Loucy (cell line): ENCODE results near the gene WSCD1.

ENCODE experiments used
- H2AFZ ChIP-seq: fragments of 200-600 bp; sonication (generic); 2 replicates; pipeline ENCODE4 v1.6.0; 2016; ENCODE audit warnings: antibody characterized with exemption, mild to moderate bottlenecking, low read length, moderate library complexity
- H3F3A ChIP-seq: fragments of 200-600 bp; 2 replicates; pipeline ENCODE4 v1.6.0; 2016; ENCODE audit warnings: antibody characterized with exemption, low read depth, mild to moderate bottlenecking
- H3K27me3 ChIP-seq: fragments of 200-600 bp; sonication (generic); 2 replicates; pipeline ENCODE4 v1.6.1; 2014; ENCODE audit warnings: low read length, mild to moderate bottlenecking; ENCODE audit not compliant: insufficient read depth, poor library complexity, severe bottlenecking
- H3K36me3 ChIP-seq: fragments of 200-600 bp; sonication (generic); 2 replicates; pipeline ENCODE4 v1.6.1; 2016; ENCODE audit warnings: low read length; ENCODE audit not compliant: insufficient read depth
- H3K4me1 ChIP-seq: fragments of 200-600 bp; sonication (generic); 2 replicates; pipeline ENCODE4 v1.5.1; 2014; ENCODE audit warnings: low read length, mild to moderate bottlenecking; ENCODE audit not compliant: insufficient read depth, poor library complexity, severe bottlenecking
- H3K4me2 ChIP-seq: fragments of 200-600 bp; sonication (generic); 2 replicates; pipeline ENCODE4 v1.6.0; 2014; ENCODE audit warnings: antibody characterized with exemption, low read length, low read depth, mild to moderate bottlenecking; ENCODE audit not compliant: poor library complexity, severe bottlenecking
- H3K4me3 ChIP-seq: fragments of 200-600 bp; sonication (generic); 2 replicates; pipeline ENCODE4 v1.5.1; 2014; ENCODE audit warnings: low read length, mild to moderate bottlenecking, mixed read lengths; ENCODE audit not compliant: poor library complexity, severe bottlenecking
- H3K79me2 ChIP-seq: fragments of 200-600 bp; sonication (generic); 2 replicates; pipeline ENCODE4 v1.6.1; 2014; ENCODE audit warnings: low read length; ENCODE audit not compliant: insufficient read depth
- H3K9ac ChIP-seq: fragments of 200-600 bp; sonication (generic); 2 replicates; pipeline ENCODE4 v1.6.0; 2014; ENCODE audit warnings: mild to moderate bottlenecking, low read depth, low read length, moderate library complexity; ENCODE audit not compliant: poor library complexity, severe bottlenecking
- H3K9me2 ChIP-seq: fragments of 200-600 bp; sonication (generic); replicated peaks from 2 replicates; pipeline ENCODE4 v1.6.1; 2016; ENCODE audit warnings: low read depth, low read length, mixed read lengths
- H3K9me3 ChIP-seq: fragments of 200-600 bp; sonication (generic); 2 replicates; pipeline ENCODE4 v1.6.1; 2014; ENCODE audit warnings: mild to moderate bottlenecking, antibody characterized with exemption, low read length, low read depth; ENCODE audit not compliant: insufficient read depth
- H4K20me1 ChIP-seq: fragments of 200-600 bp; sonication (generic); 2 replicates; pipeline ENCODE4 v1.6.0; 2014; ENCODE audit warnings: antibody characterized with exemption, low read length, mild to moderate bottlenecking; ENCODE audit not compliant: insufficient read depth, poor library complexity, severe bottlenecking
- EZH2phosphoT487 ChIP-seq: fragments of 200-600 bp; IDR thresholded peaks from 2 replicates; pipeline ENCODE4 v1.6.1; 2018; ENCODE audit warnings: antibody characterized with exemption, mild to moderate bottlenecking, moderate library complexity, borderline replicate concordance
- TF ChIP-seq, protein P1 (sequence below): fragments of 200-600 bp; sonication (generic); conservative IDR thresholded peaks from 2 replicates; pipeline ENCODE4 v1.5.1; 2014; ENCODE audit warnings: mild to moderate bottlenecking, antibody characterized with exemption, low read length

WSCD1 gene

DNA sequence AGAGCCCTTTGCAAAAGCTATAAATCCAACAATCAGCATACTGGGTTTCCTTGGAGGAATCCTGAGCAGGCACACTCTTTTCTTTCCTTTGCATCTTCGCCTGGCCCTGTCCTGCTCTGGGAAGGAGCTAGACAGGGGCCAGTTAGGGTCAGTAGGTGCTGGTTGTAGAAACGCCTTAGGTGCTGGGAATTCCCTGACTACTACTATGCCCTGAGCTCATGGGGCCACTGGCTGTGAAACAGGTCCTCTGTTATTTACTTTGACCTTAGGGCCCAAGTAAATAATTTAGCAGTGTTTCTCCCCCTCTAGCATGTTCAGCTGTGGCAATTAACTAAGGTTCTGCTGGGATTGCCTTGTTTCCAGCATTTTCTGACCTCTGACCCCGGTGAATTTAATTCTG is 15.8 kb upstream of the WSCD1 start:
- H3K4me1 ChIP-seq: no peaks in the 10 kb centered on the region
- no peaks in the 10 kb centered on the region for H3K9me2 ChIP-seq
- no peaks in the 10 kb centered on the region for H3F3A ChIP-seq
- no peak overlapping the region for H3K9ac ChIP-seq
- no peak overlapping the region for H3K4me3 ChIP-seq
- H3K36me3 ChIP-seq: no peaks in the 10 kb centered on the region
- H3K4me2 ChIP-seq: no peak overlapping the region
- no peaks in the 10 kb centered on the region; the same call in 1 of the 2 replicates for H3K9me3 ChIP-seq
- H2AFZ ChIP-seq: no peak overlapping the region
- no peaks in the 10 kb centered on the region for H3K27me3 ChIP-seq
- no peaks in the 10 kb centered on the region for H3K79me2 ChIP-seq
- H4K20me1 ChIP-seq: no peaks in the 10 kb centered on the region
- no peak for TF ChIP-seq EZH2phosphoT487
- TF ChIP-seq, protein P1, sequence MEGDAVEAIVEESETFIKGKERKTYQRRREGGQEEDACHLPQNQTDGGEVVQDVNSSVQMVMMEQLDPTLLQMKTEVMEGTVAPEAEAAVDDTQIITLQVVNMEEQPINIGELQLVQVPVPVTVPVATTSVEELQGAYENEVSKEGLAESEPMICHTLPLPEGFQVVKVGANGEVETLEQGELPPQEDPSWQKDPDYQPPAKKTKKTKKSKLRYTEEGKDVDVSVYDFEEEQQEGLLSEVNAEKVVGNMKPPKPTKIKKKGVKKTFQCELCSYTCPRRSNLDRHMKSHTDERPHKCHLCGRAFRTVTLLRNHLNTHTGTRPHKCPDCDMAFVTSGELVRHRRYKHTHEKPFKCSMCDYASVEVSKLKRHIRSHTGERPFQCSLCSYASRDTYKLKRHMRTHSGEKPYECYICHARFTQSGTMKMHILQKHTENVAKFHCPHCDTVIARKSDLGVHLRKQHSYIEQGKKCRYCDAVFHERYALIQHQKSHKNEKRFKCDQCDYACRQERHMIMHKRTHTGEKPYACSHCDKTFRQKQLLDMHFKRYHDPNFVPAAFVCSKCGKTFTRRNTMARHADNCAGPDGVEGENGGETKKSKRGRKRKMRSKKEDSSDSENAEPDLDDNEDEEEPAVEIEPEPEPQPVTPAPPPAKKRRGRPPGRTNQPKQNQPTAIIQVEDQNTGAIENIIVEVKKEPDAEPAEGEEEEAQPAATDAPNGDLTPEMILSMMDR: no peak

- TF ChIP-seq, protein P1: no peak
- TF ChIP-seq EZH2phosphoT487: no peak
- H3K9ac ChIP-seq: no peak overlapping the region
- H3K36me3 ChIP-seq: no peaks in the 10 kb centered on the region
- no peaks in the 10 kb centered on the region for H3K9me2 ChIP-seq
- H3K4me1 ChIP-seq: no peaks in the 10 kb centered on the region
- H3K4me2 ChIP-seq: no peak overlapping the region
- no peaks in the 10 kb centered on the region for H3F3A ChIP-seq
- H2AFZ ChIP-seq: no peak overlapping the region
- H3K27me3 ChIP-seq: no peaks in the 10 kb centered on the region
- H3K79me2 ChIP-seq: no peaks in the 10 kb centered on the region
- peaks cover 2% of the 10 kb centered on the region; the same call in 1 of the 2 replicates for H3K9me3 ChIP-seq
- H3K4me3 ChIP-seq: no peak overlapping the region
- H4K20me1 ChIP-seq: no peaks in the 10 kb centered on the region
Observed at GRCh38 chr17:6056104-6056503, 14.1 kb upstream of the WSCD1 start.

DNA sequence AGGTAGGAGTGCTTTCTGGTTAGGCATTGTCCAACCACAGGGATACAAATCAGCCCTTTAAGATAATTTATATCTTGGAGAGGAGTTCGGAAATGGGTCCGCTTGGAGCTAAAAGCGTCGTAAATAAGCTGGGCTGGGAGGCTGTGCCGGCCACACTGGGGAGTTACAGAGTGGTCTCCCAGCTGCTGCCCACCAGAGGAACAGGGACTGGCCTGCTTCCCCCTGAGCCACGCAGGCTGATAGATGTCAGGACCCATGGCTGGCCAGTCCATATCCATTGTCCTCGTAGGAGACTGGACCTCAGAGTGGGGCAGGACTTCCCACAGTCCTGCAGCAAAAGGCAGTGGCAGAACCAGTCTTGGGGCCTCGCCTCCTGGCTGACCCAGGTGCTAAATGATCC is 12.6 kb upstream of the WSCD1 start:
- Histone ChIP-seq H4K20me1 (no peaks in the 10 kb centered on the region), H3K79me2 (no peaks in the 10 kb centered on the region), H3K36me3 (no peaks in the 10 kb centered on the region), H3K9ac (no peak overlapping the region), H3K4me3 (no peak overlapping the region), H3K9me3 (peaks cover 3% of the 10 kb centered on the region; the same call in 1 of the 2 replicates), H2AFZ (no peak overlapping the region), H3K27me3 (no peaks in the 10 kb centered on the region), H3F3A (no peaks in the 10 kb centered on the region), H3K9me2 (no peaks in the 10 kb centered on the region), H3K4me2 (no peak overlapping the region), H3K4me1 (no peaks in the 10 kb centered on the region)
- TF ChIP-seq EZH2phosphoT487: no peak
- TF ChIP-seq, protein P1: no peak
